Activated naive CD4-positive, alpha-beta T cell treated with anti-CD3 and anti-CD28 coated beads for 36 hours (primary cell): Measurements from ENCODE around the gene USP20. TPM values are rescaled to one million over a fixed set of nuclear protein-coding genes. Genes with fewer than 3 reads are reported as not detected.

Source experiments
- CTCF ChIA-PET: fragments of 350-600 bp; sonication (Branson Sonifier 250); formaldehyde crosslinking; loops from one replicate; lab custom pipeline; 2021; ENCODE audit warnings: antibody characterized with exemption; lab: Charles Lee
- DNase-seq: peaks from one replicate; pipeline ENCODE4 v3.0.0-alpha.2; 2020
- H3K27ac Mint-ChIP-seq: one replicate; pipeline ENCODE4 v1.8.0; 2021; ENCODE audit warnings: mild to moderate bottlenecking, mixed read lengths
- H3K27me3 Mint-ChIP-seq: one replicate; pipeline ENCODE4 v1.8.0; 2021; ENCODE audit warnings: low read depth, mixed read lengths
- H3K36me3 Mint-ChIP-seq: one replicate; pipeline ENCODE4 v1.8.0; 2021; ENCODE audit warnings: low read depth, mixed read lengths
- H3K4me1 Mint-ChIP-seq: one replicate; pipeline ENCODE4 v1.8.0; 2021; ENCODE audit warnings: low read depth, mixed read lengths
- H3K4me3 Mint-ChIP-seq: one replicate; pipeline ENCODE4 v1.8.0; 2021; ENCODE audit warnings: mild to moderate bottlenecking, moderate library complexity, mixed read lengths
- H3K9me3 Mint-ChIP-seq: one replicate; pipeline ENCODE4 v1.8.0; 2021; ENCODE audit warnings: mixed read lengths
- intact Hi-C: fragments of 100-400 bp; cut with micrococcal nuclease; formaldehyde crosslinking; loops from one replicate; pipeline ENCODE4 v1.15.1; 2023
- total RNA-seq, 2 experiments: library from RNA; stranded (reverse); gene quantifications; one replicate each; pipeline ENCODE4 v1.2.3, GENCODE V29; 2021

Gene USP20
- total RNA-seq, 2 experiments from 2014 or later, result 54.7 to 54.9 TPM

- Mint-ChIP-seq H3K9me3 (no peaks in the 10 kb centered on the region), H3K36me3 (peaks cover 27% of the 10 kb centered on the region), H3K27me3 (no peaks in the 10 kb centered on the region), H3K4me1 (peaks cover 12% of the 10 kb centered on the region), H3K4me3 (no peak overlapping the region), H3K27ac (no peak overlapping the region)
- CTCF ChIA-PET, result no interaction called here
- no peak for DNase-seq
- intact Hi-C loops, result loop anchor here (10.0 kb wide), 1 partner anchor 1482 kb away; the partner anchor contains the start of gene SLC27A4
Measured at GRCh38 chr9:129826344-129826743, 8.9 kb upstream of the USP20 start.

- H3K27me3 Mint-ChIP-seq, result no peaks in the 10 kb centered on the region
- CTCF ChIA-PET, result interaction anchor here (0.7 kb wide), 1 partner anchor 24 kb away, joined by 5 read pairs; no protein-coding TSS in a partner anchor
- intact Hi-C loops, result loop anchor here (10.0 kb wide), 1 partner anchor 1482 kb away; the partner anchor contains the start of gene SLC27A4
- no peak overlapping the region for H3K4me3 Mint-ChIP-seq
- no peak for DNase-seq
- H3K9me3 Mint-ChIP-seq, result no peaks in the 10 kb centered on the region
- peaks cover 28% of the 10 kb centered on the region for H3K36me3 Mint-ChIP-seq
- peaks cover 12% of the 10 kb centered on the region for H3K4me1 Mint-ChIP-seq
- no peak overlapping the region for H3K27ac Mint-ChIP-seq
Measured at GRCh38 chr9:129826759-129827158, 8.5 kb upstream of the USP20 start.

GRCh38 chr9:129828051-129828450 is 7.2 kb upstream of the USP20 start:
- CTCF ChIA-PET, result no interaction called here

GRCh38 chr9:129828969-129829368 is 6.3 kb upstream of the USP20 start:
- CTCF ChIA-PET, result no interaction called here
- Mint-ChIP-seq H3K4me3 (no peak overlapping the region), H3K4me1 (peaks cover 11% of the 10 kb centered on the region), H3K27ac (no peak overlapping the region), H3K9me3 (no peaks in the 10 kb centered on the region), H3K27me3 (no peaks in the 10 kb centered on the region), H3K36me3 (peaks cover 24% of the 10 kb centered on the region)
- intact Hi-C loops, result loop anchor here (10.0 kb wide), 1 partner anchor 1484 kb away; the partner anchor contains the start of gene SLC27A4
- DNase-seq, result no peak

More at GRCh38 chr9:129828051-129828450, 7.2 kb upstream of the USP20 start:
- no peaks in the 10 kb centered on the region for H3K9me3 Mint-ChIP-seq
- no peak for DNase-seq
- intact Hi-C loops, result loop anchor here (10.0 kb wide), 1 partner anchor 1483 kb away; the partner anchor contains the start of gene SLC27A4
- H3K4me3 Mint-ChIP-seq, result no peak overlapping the region
- H3K27me3 Mint-ChIP-seq, result no peaks in the 10 kb centered on the region
- peaks cover 21% of the 10 kb centered on the region for H3K36me3 Mint-ChIP-seq
- peak overlapping the region; percentile 63 for H3K27ac Mint-ChIP-seq
- H3K4me1 Mint-ChIP-seq, result peaks cover 3% of the 10 kb centered on the region

- H3K36me3 Mint-ChIP-seq, result peaks cover 25% of the 10 kb centered on the region
- H3K4me3 Mint-ChIP-seq, result peak overlapping the region; percentile 53
- H3K27me3 Mint-ChIP-seq, result no peaks in the 10 kb centered on the region
- intact Hi-C loops, result loop anchor here (10.0 kb wide), 1 partner anchor 1442 kb away; the partner anchor contains the start of gene FAM78A
- CTCF ChIA-PET, result no interaction called here
- peaks cover 34% of the 10 kb centered on the region for H3K4me1 Mint-ChIP-seq
- peak overlapping the region; percentile 25 for H3K27ac Mint-ChIP-seq
- no peak for DNase-seq
- no peaks in the 10 kb centered on the region for H3K9me3 Mint-ChIP-seq
Measured at GRCh38 chr9:129832982-129833381, 2.3 kb upstream of the USP20 start.

GRCh38 chr9:129834489-129835127 is 650 bp upstream of the USP20 start:
- H3K4me1 Mint-ChIP-seq, result peaks cover 50% of the 10 kb centered on the region
- peaks cover 18% of the 10 kb centered on the region for H3K36me3 Mint-ChIP-seq
- CTCF ChIA-PET, result interaction anchor here (0.6 to 0.9 kb wide), 2 partner anchors 51 to 68 kb away, joined by 3 read pairs; no protein-coding TSS in a partner anchor
- H3K9me3 Mint-ChIP-seq, result no peaks in the 10 kb centered on the region
- H3K27ac Mint-ChIP-seq, result peak overlapping the region; percentile 93
- intact Hi-C loops, result loop anchor here (1.0 to 10.0 kb wide), 6 partner anchors 10 to 1440 kb away; partner anchors contain the start of genes EXOSC2, FAM78A, TOR1A and TOR1B
- DNase-seq, result peak; percentile 53
- no peaks in the 10 kb centered on the region for H3K27me3 Mint-ChIP-seq
- H3K4me3 Mint-ChIP-seq, result peak overlapping the region; percentile 97

GRCh38 chr9:129835860-129836223 is 584 bp downstream of the USP20 start:
- CTCF ChIA-PET, result no interaction called here
- peak; percentile 37 for DNase-seq

GRCh38 chr9:129836311-129837007 is 1.2 kb downstream of the USP20 start:
- intact Hi-C loops, result loop anchor here (5.0 to 10.0 kb wide), 2 partner anchors 856 to 1438 kb away; partner anchors contain the start of genes EXOSC2 and FAM78A
- peak overlapping the region; percentile 94 for H3K27ac Mint-ChIP-seq
- H3K4me1 Mint-ChIP-seq, result peaks cover 67% of the 10 kb centered on the region
- peak; percentile 60 for DNase-seq
- peak overlapping the region; percentile 92 for H3K4me3 Mint-ChIP-seq
- H3K27me3 Mint-ChIP-seq, result no peaks in the 10 kb centered on the region
- H3K36me3 Mint-ChIP-seq, result peaks cover 9% of the 10 kb centered on the region
- CTCF ChIA-PET, result interaction anchor here (0.6 to 1.3 kb wide), 6 partner anchors 19 to 271 kb away, joined by 3 to 6 read pairs (median 3); no protein-coding TSS in a partner anchor
- H3K9me3 Mint-ChIP-seq, result no peaks in the 10 kb centered on the region

More at GRCh38 chr9:129835860-129836223, 584 bp downstream of the USP20 start:
- Mint-ChIP-seq H3K27ac (peak overlapping the region; percentile 94), H3K9me3 (no peaks in the 10 kb centered on the region), H3K4me3 (peak overlapping the region; percentile 92), H3K36me3 (peaks cover 10% of the 10 kb centered on the region), H3K27me3 (no peaks in the 10 kb centered on the region), H3K4me1 (peaks cover 61% of the 10 kb centered on the region)
- intact Hi-C loops, result loop anchor here (1.0 to 10.0 kb wide), 6 partner anchors 12 to 1439 kb away; partner anchors contain the start of genes EXOSC2, FAM78A, TOR1A and TOR1B

GRCh38 chr9:129838707-129839259 is 3.5 kb downstream of the USP20 start:
- no peaks in the 10 kb centered on the region for H3K27me3 Mint-ChIP-seq
- DNase-seq, result peak; percentile 80
- H3K4me3 Mint-ChIP-seq, result peak overlapping the region; percentile 63
- CTCF ChIA-PET, result interaction anchor here (0.6 to 1.1 kb wide), 3 partner anchors 28 to 214 kb away, joined by 3 to 5 read pairs (median 3); no protein-coding TSS in a partner anchor
- peaks cover 4% of the 10 kb centered on the region for H3K36me3 Mint-ChIP-seq
- no peaks in the 10 kb centered on the region for H3K9me3 Mint-ChIP-seq
- H3K27ac Mint-ChIP-seq, result peak overlapping the region; percentile 90
- intact Hi-C loops, result loop anchor here (1.0 to 10.0 kb wide), 4 partner anchors 47 to 1436 kb away; partner anchors contain the start of genes EXOSC2 and FAM78A
- H3K4me1 Mint-ChIP-seq, result peaks cover 72% of the 10 kb centered on the region

GRCh38 chr9:129839324-129840023 is 4.2 kb downstream of the USP20 start:
- Mint-ChIP-seq H3K9me3 (no peaks in the 10 kb centered on the region), H3K4me3 (peak overlapping the region; percentile 63), H3K36me3 (peaks cover 1% of the 10 kb centered on the region), H3K27me3 (no peaks in the 10 kb centered on the region), H3K4me1 (peaks cover 67% of the 10 kb centered on the region), H3K27ac (peak overlapping the region; percentile 90)
- CTCF ChIA-PET, result interaction anchor here (0.6 to 1.2 kb wide), 4 partner anchors 13 to 215 kb away, joined by 3 to 5 read pairs (median 3); no protein-coding TSS in a partner anchor
- intact Hi-C loops, result loop anchor here (2.0 to 10.0 kb wide), 3 partner anchors 199 to 1435 kb away; partner anchors contain the start of genes EXOSC2 and FAM78A
- no peak for DNase-seq

- peak; percentile 37 for DNase-seq
- Mint-ChIP-seq H3K27me3 (no peaks in the 10 kb centered on the region), H3K36me3 (peaks cover 1% of the 10 kb centered on the region), H3K4me3 (peak overlapping the region; percentile 63), H3K4me1 (peaks cover 69% of the 10 kb centered on the region), H3K27ac (peak overlapping the region; percentile 42), H3K9me3 (no peaks in the 10 kb centered on the region)
- intact Hi-C loops, result no loop called here
- CTCF ChIA-PET, result interaction anchor here (0.8 to 1.2 kb wide), 2 partner anchors 13 to 49 kb away, joined by 3 to 4 read pairs; no protein-coding TSS in a partner anchor
Measured at GRCh38 chr9:129840034-129840433, 4.8 kb downstream of the USP20 start.
